Right lobe of liver (tissue), 4 donors: Measurements from ENCODE around the gene TEX19.

Source experiments
- CTCF ChIP-seq, 4 donors: fragments of 200-600 bp in 3 of 4; fragments of 450-650 bp in 1 of 4; IDR thresholded peaks; one replicate each; pipeline versions ENCODE4 v1.5.1 to v1.8.0; 2016 to 2022; ENCODE audit warnings: antibody characterized with exemption in 4 of 4, mild to moderate bottlenecking in 2 of 4
- POLR2A ChIP-seq: fragments of 450-650 bp; IDR thresholded peaks from one replicate; pipeline ENCODE4 v1.6.1; 2017; ENCODE audit warnings: antibody characterized with exemption, mild to moderate bottlenecking
- donor health status: DM: no; HTN: no; CAD: no.
- donor health status: DM: no; HTN: no; CAD: no.
- donor health status: DM: no; HTN: yes; CAD: no.

- no peak for TF ChIP-seq CTCF (IDR thresholded peaks at IDR 0.05)
- TF ChIP-seq POLR2A = no peak
These were observed 16.5 kb downstream of the TEX19 start for GRCh38 chr17:82375359-82376041.
